T-helper 22 cell (primary cell): ENCODE data around the gene LGALS9.
"Not testable (repeated sequence)": the region's sequence is repeated elsewhere in the genome, so short reads cannot be mapped to it uniquely, and the experiment has no call there.

Experiments
- DNase-seq: peaks from one replicate; pipeline ENCODE4 v3.0.0-alpha.2; 2020; ENCODE audit warnings: low read depth

LGALS9 gene

GRCh38 chr17:27631411-27631760, 398 bp downstream of the LGALS9 start:
- no peak for DNase-seq

DNA sequence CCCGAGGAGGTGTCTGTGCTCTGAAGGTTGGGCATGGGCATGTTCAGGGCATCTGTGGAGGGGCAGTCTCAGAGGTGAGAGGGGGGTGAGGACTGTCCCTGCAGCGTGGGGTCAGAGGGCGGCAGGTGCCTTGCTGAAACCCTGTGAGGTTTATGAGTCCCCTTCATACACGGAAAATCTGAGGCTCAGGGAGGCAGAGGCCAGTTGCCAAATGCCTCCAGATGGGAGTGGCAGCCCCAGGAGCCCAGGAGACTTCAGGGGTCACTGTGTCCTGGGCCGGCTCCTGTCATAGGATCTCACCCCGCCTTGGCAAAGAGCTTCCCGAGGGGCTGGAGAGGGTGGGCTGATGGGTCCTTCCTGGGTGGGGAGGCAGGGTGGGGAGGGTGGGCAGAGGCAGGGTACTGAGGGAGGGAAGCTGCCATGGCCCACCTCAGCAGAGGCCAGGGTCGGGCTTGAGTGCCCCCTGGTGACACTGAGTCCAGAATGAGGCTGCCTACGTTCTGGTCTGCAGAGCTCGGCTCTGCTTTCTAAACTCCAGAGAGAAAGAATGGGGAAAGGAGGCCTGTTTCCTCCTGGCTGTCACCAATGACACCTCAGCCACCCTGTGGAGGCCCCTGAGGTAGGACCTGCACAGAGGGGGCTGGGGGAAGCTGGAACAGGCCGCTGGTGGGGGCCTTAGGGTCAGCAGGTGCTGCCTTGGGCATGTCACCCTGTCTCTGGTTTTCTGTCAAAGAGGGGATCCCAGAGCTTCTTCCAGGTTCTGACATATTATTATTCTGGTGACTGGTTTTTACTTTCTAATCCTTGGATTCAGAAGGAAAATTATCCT, 1.1 kb downstream of the LGALS9 start:
- DNase-seq, result no peak

DNA sequence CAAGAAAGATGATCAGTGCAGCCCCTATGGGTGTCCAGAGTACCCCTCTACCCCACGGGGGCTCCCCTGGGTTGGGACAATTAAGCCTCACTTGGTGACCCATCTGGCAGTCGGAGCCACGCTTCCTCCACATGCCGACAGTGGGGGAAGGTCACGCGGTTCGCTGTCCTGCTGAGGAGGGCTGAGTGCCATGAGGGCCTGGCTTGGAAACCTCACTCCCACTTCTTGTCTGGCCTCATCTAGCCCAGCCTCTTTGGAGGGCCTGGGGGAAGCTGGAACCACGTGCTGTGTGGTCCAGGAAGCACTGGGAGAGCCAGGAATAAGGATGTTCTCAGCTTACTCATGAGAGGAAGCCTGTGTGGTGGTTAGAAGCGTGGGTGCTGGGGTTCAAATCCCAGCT, 1.8 kb downstream of the LGALS9 start:
- not testable (repeated sequence) for DNase-seq

- no peak for DNase-seq
Measured at GRCh38 chr17:27633312-27634025, 2.5 kb downstream of the LGALS9 start.

DNA sequence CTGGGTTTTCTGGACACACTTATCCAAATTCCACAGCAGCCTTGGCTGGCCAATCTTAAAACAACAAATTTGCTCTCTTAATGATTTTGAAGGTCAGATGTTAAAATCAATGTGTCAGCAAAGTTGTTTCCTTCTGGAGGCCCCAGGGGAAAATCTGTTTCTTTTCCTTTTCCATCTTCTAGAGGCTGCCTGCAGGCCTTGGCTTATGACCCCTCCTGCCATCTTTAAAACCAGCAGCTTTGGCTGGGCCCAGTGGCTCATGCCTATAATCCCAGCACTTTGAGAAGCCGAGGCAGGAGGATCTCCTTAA, 3.0 kb downstream of the LGALS9 start:
- DNase-seq, result no peak

- no peak for DNase-seq
Measured at GRCh38 chr17:27634776-27635175, 3.8 kb downstream of the LGALS9 start.

GRCh38 chr17:27635275-27635823, 4.4 kb downstream of the LGALS9 start:
- no peak for DNase-seq

GRCh38 chr17:27636005-27636520, 5.1 kb downstream of the LGALS9 start:
- DNase-seq, result not testable (repeated sequence)

- not testable (repeated sequence) for DNase-seq
Measured at GRCh38 chr17:27637818-27638217, 6.8 kb downstream of the LGALS9 start.

GRCh38 chr17:27638415-27638914, 7.5 kb downstream of the LGALS9 start:
- DNase-seq, result not testable (repeated sequence)

GRCh38 chr17:27640790-27641189, 9.8 kb downstream of the LGALS9 start:
- no peak for DNase-seq

DNA sequence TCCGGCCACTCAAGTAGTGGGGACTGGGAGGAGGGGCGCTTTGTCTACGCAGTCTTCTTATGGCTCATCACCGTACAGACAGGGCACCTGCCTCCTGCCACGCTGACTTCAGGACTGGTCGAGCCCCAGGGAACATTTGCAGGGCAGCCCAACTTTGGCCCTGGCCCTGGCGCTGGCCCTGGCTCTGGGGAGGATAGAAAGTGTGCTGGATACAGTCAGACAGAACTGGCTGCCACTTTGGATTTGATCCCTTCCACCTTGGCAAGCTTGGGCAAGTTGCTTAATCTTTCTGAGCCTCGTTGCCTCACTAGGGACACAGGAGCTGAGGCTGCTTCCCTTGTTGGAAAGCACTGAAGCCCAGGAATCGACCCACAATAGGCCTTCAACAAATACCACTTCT, 13.6 kb downstream of the LGALS9 start:
- DNase-seq, result no peak

GRCh38 chr17:27645621-27646020, 14.6 kb downstream of the LGALS9 start:
- DNase-seq, result not testable (repeated sequence)

- no peak for DNase-seq
Measured at GRCh38 chr17:27646232-27646631, 15.2 kb downstream of the LGALS9 start.

GRCh38 chr17:27647765-27648164, 16.8 kb downstream of the LGALS9 start:
- DNase-seq, result no peak

GRCh38 chr17:27649111-27649571, 18.2 kb downstream of the LGALS9 start:
- DNase-seq, result not testable (repeated sequence)

DNA sequence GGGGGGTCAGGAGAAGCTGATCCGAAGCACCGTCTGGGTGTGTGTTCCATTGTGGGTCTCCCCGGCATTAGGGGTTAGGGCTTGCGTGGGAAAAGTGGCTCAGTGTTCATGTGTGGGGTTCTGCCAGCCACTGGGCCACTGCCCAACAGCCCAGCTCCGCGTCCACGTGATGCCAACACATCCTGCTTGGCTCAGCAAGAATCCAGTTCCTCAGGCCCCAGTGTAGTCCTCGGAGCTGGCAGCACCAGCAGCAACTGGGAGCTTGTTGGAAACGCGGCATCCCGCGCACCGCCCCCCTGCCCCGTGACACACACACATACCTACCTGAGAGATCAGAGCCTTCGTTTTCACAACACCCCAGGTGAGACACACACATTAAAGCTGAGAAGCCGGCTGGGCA, 18.9 kb downstream of the LGALS9 start:
- no peak for DNase-seq

GRCh38 chr17:27650836-27651235, 19.8 kb downstream of the LGALS9 start:
- no peak for DNase-seq

DNA sequence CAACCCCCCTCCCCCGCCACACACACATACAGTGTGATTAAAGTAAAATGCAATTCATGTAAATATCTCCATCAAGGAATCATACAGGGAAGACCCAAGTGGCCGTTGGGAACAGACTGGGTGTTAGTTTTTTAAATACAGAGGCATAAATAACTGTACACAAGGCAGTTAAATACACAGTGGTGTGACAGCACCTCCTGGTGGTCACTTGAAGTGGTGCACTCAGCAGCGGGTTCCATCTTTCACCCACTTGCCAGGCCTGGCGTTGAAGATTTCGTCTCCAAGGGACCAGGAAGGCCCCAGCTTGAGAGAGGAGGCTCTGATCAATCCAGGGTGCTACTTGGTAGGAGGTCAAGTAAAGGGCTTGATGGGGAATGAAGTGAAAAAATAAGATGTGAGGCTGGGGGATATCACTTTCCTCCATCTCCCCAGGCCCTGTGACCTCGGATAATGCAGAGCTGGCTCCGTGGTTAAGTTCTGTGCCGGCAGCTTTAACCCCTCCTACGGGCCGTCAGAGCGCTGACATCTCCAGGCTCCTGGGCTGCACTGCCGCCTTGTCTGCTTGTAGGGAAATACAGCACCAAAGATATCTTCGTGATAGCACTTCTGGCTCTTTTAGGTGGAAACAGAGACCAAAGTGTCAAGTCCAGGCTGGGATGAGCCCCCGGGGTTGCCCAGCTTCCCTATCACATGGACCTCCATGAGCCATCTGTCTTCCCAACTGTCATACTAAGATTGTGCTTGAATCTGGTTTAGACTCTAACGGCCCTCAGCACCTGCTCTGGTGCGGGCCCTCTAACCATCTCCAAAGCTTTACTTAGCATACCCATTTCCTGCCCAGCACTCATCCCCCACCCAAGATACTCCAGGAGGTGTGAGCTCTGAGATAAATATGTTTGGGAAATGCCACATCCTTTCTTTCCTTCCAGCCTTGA, 20.7 kb downstream of the LGALS9 start:
- DNase-seq, result peak; percentile 15

GRCh38 chr17:27653449-27653971, 22.5 kb downstream of the LGALS9 start:
- DNase-seq, result not testable (repeated sequence)

- DNase-seq, result no peak
Measured at GRCh38 chr17:27654136-27654535, 23.1 kb downstream of the LGALS9 start.
